GM21515 (cell line): ENCODE data around the gene SLC4A1.

Source experiments
- ATAC-seq: cut with Tn5 transposase; IDR thresholded peaks from one replicate; pipeline ENCODE4 v1.9.1; 2021; ENCODE audit not compliant: unreplicated experiment

SLC4A1 gene

GRCh38 chr17:44221862-44222111, 46.1 kb downstream of the SLC4A1 start:
- no peak for ATAC-seq

GRCh38 chr17:44221084-44221861, 46.7 kb downstream of the SLC4A1 start:
- ATAC-seq, result no peak

GRCh38 chr17:44220213-44221083, 47.5 kb downstream of the SLC4A1 start:
- no peak for ATAC-seq

GRCh38 chr17:44219616-44220212, 48.2 kb downstream of the SLC4A1 start, which contains the start of gene UBTF:
UBTF (minus strand) TSS chr17:44219675; CDS start chr17:44218229, 1,446 bp downstream.
- ATAC-seq, result peak; percentile 3

- ATAC-seq, result peak; percentile 31
These were observed 48.8 kb downstream of the SLC4A1 start for GRCh38 chr17:44219108-44219615.

GRCh38 chr17:44218344-44219107, 49.4 kb downstream of the SLC4A1 start:
- ATAC-seq, result peak; percentile 33

GRCh38 chr17:44217738-44218343, 50.1 kb downstream of the SLC4A1 start:
- no peak for ATAC-seq

GRCh38 chr17:44216694-44217093, 51.2 kb downstream of the SLC4A1 start:
- ATAC-seq, result no peak

- ATAC-seq, result no peak
These were observed 51.8 kb downstream of the SLC4A1 start for GRCh38 chr17:44216173-44216572.

GRCh38 chr17:44214896-44215295, 53.0 kb downstream of the SLC4A1 start:
- ATAC-seq, result no peak

GRCh38 chr17:44214230-44214494, 53.8 kb downstream of the SLC4A1 start:
- no peak for ATAC-seq

- no peak for ATAC-seq
These were observed 54.3 kb downstream of the SLC4A1 start for GRCh38 chr17:44213403-44214229.

- ATAC-seq, result no peak
These were observed 55.2 kb downstream of the SLC4A1 start for GRCh38 chr17:44212507-44213402.

- ATAC-seq, result no peak
These were observed 56.4 kb downstream of the SLC4A1 start for GRCh38 chr17:44211281-44212265.

- peak; percentile 75 for ATAC-seq
These were observed 57.4 kb downstream of the SLC4A1 start for GRCh38 chr17:44210342-44211192.

GRCh38 chr17:44209786-44210341, 58.1 kb downstream of the SLC4A1 start:
- no peak for ATAC-seq
